HG03103 (cell line): Measurements from ENCODE around the gene BBIP1.

ENCODE experiments used
- ATAC-seq: cut with Tn5 transposase; IDR thresholded peaks from one replicate; pipeline ENCODE4 v1.9.1; 2021; ENCODE audit warnings: low read depth; ENCODE audit not compliant: unreplicated experiment

The BBIP1 gene

GRCh38 chr10:110885932-110886674, 32.9 kb downstream of the BBIP1 start:
- ATAC-seq, result no peak

- ATAC-seq, result no peak
Observed at GRCh38 chr10:110883924-110884323, 35.1 kb downstream of the BBIP1 start.

- no peak for ATAC-seq
Observed at GRCh38 chr10:110881905-110882304, 37.1 kb downstream of the BBIP1 start.

- ATAC-seq, result no peak
Observed at GRCh38 chr10:110881247-110881646, 37.7 kb downstream of the BBIP1 start.

- ATAC-seq, result no peak
Observed at GRCh38 chr10:110880012-110880411, 39.0 kb downstream of the BBIP1 start.

GRCh38 chr10:110876788-110877187, 42.2 kb downstream of the BBIP1 start:
- ATAC-seq, result no peak

- no peak for ATAC-seq
Observed at GRCh38 chr10:110876000-110876399, 43.0 kb downstream of the BBIP1 start.

GRCh38 chr10:110873951-110874350, 45.0 kb downstream of the BBIP1 start:
- no peak for ATAC-seq

- ATAC-seq, result no peak
Observed at GRCh38 chr10:110872984-110873923, 45.7 kb downstream of the BBIP1 start.

- ATAC-seq, result peak; percentile 35
Observed at GRCh38 chr10:110872145-110872983, 46.6 kb downstream of the BBIP1 start.

GRCh38 chr10:110871298-110872084, 47.5 kb downstream of the BBIP1 start, which contains the start of gene PDCD4:
Gene PDCD4 (plus strand): TSS chr10:110871928. CDS start chr10:110876028, 4,100 bp downstream.
- peak; percentile 64 for ATAC-seq

GRCh38 chr10:110870823-110871297, 48.1 kb downstream of the BBIP1 start:
- no peak for ATAC-seq

- ATAC-seq, result no peak
Observed at GRCh38 chr10:110868981-110869380, 50.0 kb downstream of the BBIP1 start.

- ATAC-seq, result no peak
Observed at GRCh38 chr10:110867807-110868465, 51.0 kb downstream of the BBIP1 start.

- peak; percentile 35 for ATAC-seq
Observed at GRCh38 chr10:110867011-110867806, 51.8 kb downstream of the BBIP1 start.

- ATAC-seq, result no peak
Observed at GRCh38 chr10:110865809-110866482, 53.0 kb downstream of the BBIP1 start.

GRCh38 chr10:110865186-110865808, 53.7 kb downstream of the BBIP1 start:
- no peak for ATAC-seq
